Lower lobe of right lung (tissue), 2 donors: ENCODE results near the gene CIDEC. TPM values are rescaled to one million over a fixed set of nuclear protein-coding genes. Genes with fewer than 3 reads are reported as not detected.
"Not testable (repeated sequence)": the region's sequence is repeated elsewhere in the genome, so short reads cannot be mapped to it uniquely, and the experiment has no call there.

Experiments used
- ATAC-seq, 2 donors: fragments of 200-7000 bp; cut with Tn5 transposase; one replicate each; pipeline ENCODE4 v1.9.1; 2020 to 2022; ENCODE audit warnings: mild to moderate bottlenecking in 2 of 2, moderate library complexity in 2 of 2
- DNase-seq: peaks from one replicate; pipeline ENCODE4 v3.0.0-alpha.2; 2020
- H3K27ac ChIP-seq: fragments of 200-600 bp; one replicate; pipeline ENCODE4 v1.8.0; 2022
- H3K27me3 ChIP-seq: fragments of 200-600 bp; one replicate; pipeline ENCODE4 v1.8.0; 2022; ENCODE audit warnings: low read depth
- H3K36me3 ChIP-seq: fragments of 200-600 bp; one replicate; pipeline ENCODE4 v1.8.0; 2022; ENCODE audit warnings: mild to moderate bottlenecking
- H3K4me1 ChIP-seq: fragments of 200-600 bp; one replicate; pipeline ENCODE4 v1.8.0; 2022
- H3K4me3 ChIP-seq: fragments of 200-600 bp; one replicate; pipeline ENCODE4 v1.8.0; 2022; ENCODE audit warnings: mild to moderate bottlenecking
- H3K9me3 ChIP-seq: fragments of 200-600 bp; one replicate; pipeline ENCODE4 v1.8.0; 2022
- CTCF ChIP-seq: fragments of 200-600 bp; IDR thresholded peaks from one replicate; pipeline ENCODE4 v1.8.0; 2022; ENCODE audit warnings: antibody characterized with exemption, mild to moderate bottlenecking
- intact Hi-C: fragments of 100-400 bp; cut with DNase I; formaldehyde crosslinking; loops from one replicate; pipeline ENCODE4 v1.11.0; 2022
- total RNA-seq: library from RNA; stranded (reverse); fragmentation: NEBNext Ultra II Directional; extraction: Animal tissue kit (Norgen Biotek cat#: 25700); gene quantifications from one replicate; pipeline ENCODE4 v1.2.1, GENCODE V29; 2021
- donor health status: DM: no; HTN: yes; CAD: no; lungs with severe emphysema.

The CIDEC gene
- total RNA-seq, 1 donor from 2014 or later, result not detected

- Histone ChIP-seq H3K27me3 (no peaks in the 10 kb centered on the region), H3K36me3 (peaks cover 3% of the 10 kb centered on the region), H3K9me3 (no peaks in the 10 kb centered on the region), H3K4me3 (no peak overlapping the region), H3K27ac (no peak overlapping the region), H3K4me1 (peaks cover 46% of the 10 kb centered on the region)
- intact Hi-C loops, result no loop called here
- no peak for TF ChIP-seq CTCF
- ATAC-seq, result no peak
- DNase-seq, result no peak
Measured at GRCh38 chr3:9899289-9899791, 19.3 kb upstream of the CIDEC start.

- H3K4me3 ChIP-seq, result no peak overlapping the region
- no peak for TF ChIP-seq CTCF
- no peaks in the 10 kb centered on the region for H3K9me3 ChIP-seq
- H3K27ac ChIP-seq, result peak overlapping the region; percentile 68
- H3K4me1 ChIP-seq, result peaks cover 43% of the 10 kb centered on the region
- ATAC-seq (peak; percentile 40 to 44), DNase-seq (no peak)
- H3K36me3 ChIP-seq, result peaks cover 10% of the 10 kb centered on the region
- intact Hi-C loops, result no loop called here
- H3K27me3 ChIP-seq, result no peaks in the 10 kb centered on the region
Measured at GRCh38 chr3:9898467-9899241, 18.6 kb upstream of the CIDEC start.

GRCh38 chr3:9897408-9898372 lies 17.6 kb upstream of the CIDEC start:
- H3K4me1 ChIP-seq, result peaks cover 36% of the 10 kb centered on the region
- ATAC-seq, result peak; percentile 87 to 89
- intact Hi-C loops, result no loop called here
- peak overlapping the region; percentile 68 for H3K27ac ChIP-seq
- H3K27me3 ChIP-seq, result no peaks in the 10 kb centered on the region
- no peak for DNase-seq
- no peak overlapping the region for H3K4me3 ChIP-seq
- no peaks in the 10 kb centered on the region for H3K9me3 ChIP-seq
- TF ChIP-seq CTCF, result no peak
- H3K36me3 ChIP-seq, result peaks cover 19% of the 10 kb centered on the region

GRCh38 chr3:9896755-9897407 lies 16.8 kb upstream of the CIDEC start:
- H3K27ac ChIP-seq, H3K27me3 ChIP-seq, intact Hi-C loops, H3K4me3 ChIP-seq, ATAC-seq, DNase-seq, H3K9me3 ChIP-seq: not testable (repeated sequence)
- Histone ChIP-seq H3K36me3 (peaks cover 21% of the 10 kb centered on the region), H3K4me1 (peaks cover 31% of the 10 kb centered on the region)

- H3K27me3 ChIP-seq, H3K4me3 ChIP-seq, ATAC-seq, intact Hi-C loops, DNase-seq, H3K9me3 ChIP-seq, H3K27ac ChIP-seq: not testable (repeated sequence)
- H3K36me3 ChIP-seq, result peaks cover 21% of the 10 kb centered on the region
- H3K4me1 ChIP-seq, result peaks cover 39% of the 10 kb centered on the region
Measured at GRCh38 chr3:9895715-9896114, 15.7 kb upstream of the CIDEC start.

- ATAC-seq, result no peak
- intact Hi-C loops, result no loop called here
- TF ChIP-seq CTCF, result no peak
- H3K27ac ChIP-seq, result no peak overlapping the region
- peaks cover 21% of the 10 kb centered on the region for H3K36me3 ChIP-seq
- H3K4me3 ChIP-seq, result no peak overlapping the region
- no peaks in the 10 kb centered on the region for H3K27me3 ChIP-seq
- no peak for DNase-seq
- H3K9me3 ChIP-seq, result no peaks in the 10 kb centered on the region
- H3K4me1 ChIP-seq, result peaks cover 39% of the 10 kb centered on the region
Measured at GRCh38 chr3:9893739-9894138, 13.7 kb upstream of the CIDEC start.
